GM23338 (cell line): ENCODE data around the gene KLF14.

Experiments used
- CREB1 ChIP-seq: fragments of 250-450 bp; sonication (Bioruptor Pico); IDR thresholded peaks from 2 replicates; pipeline ENCODE4 v1.5.0; 2020; ENCODE audit warnings: low read depth, mild to moderate bottlenecking, moderate library complexity
- CTCF ChIP-seq, 2 experiments: fragments of 200-600 bp in 1 of 2; sonication (generic) in 1 of 2; conservative IDR thresholded peaks; 2 replicates each; pipeline versions ENCODE4 v1.5.1 to v1.6.1; 2016 to 2017; ENCODE audit warnings: antibody characterized with exemption in 2 of 2, low read depth in 2 of 2, mild to moderate bottlenecking in 2 of 2, moderate library complexity in 1 of 2
- EZH2 ChIP-seq: fragments of 200-600 bp; sonication (generic); IDR thresholded peaks from one replicate; pipeline ENCODE4 v1.8.0; 2017; ENCODE audit warnings: antibody characterized with exemption, mild to moderate bottlenecking, low read depth; ENCODE audit not compliant: unreplicated experiment
- EZH2phosphoT487 ChIP-seq: fragments of 200-600 bp; sonication (generic); IDR thresholded peaks from one replicate; pipeline ENCODE4 v1.8.1; 2018; ENCODE audit warnings: antibody characterized with exemption; ENCODE audit not compliant: unreplicated experiment
- JUNB ChIP-seq: IDR thresholded peaks from one replicate; pipeline ENCODE4 v1.6.1; 2016; ENCODE audit warnings: antibody characterized with exemption; ENCODE audit not compliant: unreplicated experiment
- POLR2AphosphoS5 ChIP-seq: IDR thresholded peaks from 2 replicates; pipeline ENCODE4 v1.6.1; 2016; ENCODE audit warnings: antibody characterized with exemption, low read depth
- REST ChIP-seq: IDR thresholded peaks from one replicate; pipeline ENCODE4 v1.6.1; 2018; ENCODE audit warnings: antibody characterized with exemption; ENCODE audit not compliant: unreplicated experiment
- ZNF114 ChIP-seq: fragments of 250-450 bp; sonication (Bioruptor Pico); IDR thresholded peaks from 2 replicates; pipeline ENCODE4 v1.5.0; 2020; ENCODE audit warnings: mild to moderate bottlenecking, moderate library complexity
- ZNF331 ChIP-seq: fragments of 250-450 bp; sonication (Bioruptor Pico); IDR thresholded peaks from 2 replicates; pipeline ENCODE4 v1.5.0; 2020; ENCODE audit warnings: low read depth, mild to moderate bottlenecking, moderate library complexity
- TF ChIP-seq, protein P1 (sequence below): IDR thresholded peaks from 2 replicates; pipeline ENCODE4 v1.6.1; 2016; ENCODE audit warnings: antibody characterized with exemption

- TF ChIP-seq CTCF (conservative IDR thresholded peaks at IDR 0.05; ENCODE audit: low read depth in 2 of 2) (no peak), EZH2phosphoT487 (no peak), EZH2 (no peak), POLR2AphosphoS5 (no peak), CREB1 (CRISPR knock-in tag) (no peak), REST (no peak), ZNF114 (CRISPR knock-in tag) (no peak), JUNB (no peak), ZNF331 (CRISPR knock-in tag) (no peak)
- TF ChIP-seq, protein P1, sequence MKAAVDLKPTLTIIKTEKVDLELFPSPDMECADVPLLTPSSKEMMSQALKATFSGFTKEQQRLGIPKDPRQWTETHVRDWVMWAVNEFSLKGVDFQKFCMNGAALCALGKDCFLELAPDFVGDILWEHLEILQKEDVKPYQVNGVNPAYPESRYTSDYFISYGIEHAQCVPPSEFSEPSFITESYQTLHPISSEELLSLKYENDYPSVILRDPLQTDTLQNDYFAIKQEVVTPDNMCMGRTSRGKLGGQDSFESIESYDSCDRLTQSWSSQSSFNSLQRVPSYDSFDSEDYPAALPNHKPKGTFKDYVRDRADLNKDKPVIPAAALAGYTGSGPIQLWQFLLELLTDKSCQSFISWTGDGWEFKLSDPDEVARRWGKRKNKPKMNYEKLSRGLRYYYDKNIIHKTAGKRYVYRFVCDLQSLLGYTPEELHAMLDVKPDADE = no peak
Observed at GRCh38 chr7:130736298-130736900, 2.4 kb upstream of the KLF14 start.
